Neuronal stem cell (in vitro differentiated cells): ENCODE results near the gene SPEM3.
A peak's percentile ranks its signal among the peaks of the same experiment; 100 is the strongest.

Experiments used
- DNase-seq: peaks from one replicate; pipeline ENCODE4 v3.0.0-alpha.2; 2013; ENCODE audit warnings: low spot score
- H2AFZ ChIP-seq: one replicate; pipeline ENCODE4 v1.6.1; 2013; ENCODE audit warnings: mild to moderate bottlenecking, low read length, inconsistent platforms
- H2AK5ac ChIP-seq: 2 replicates; pipeline ENCODE4 v1.6.1; 2013; ENCODE audit warnings: low read depth, mild to moderate bottlenecking, inconsistent platforms, low read length, moderate library complexity, mixed read lengths
- H2BK120ac ChIP-seq: 2 replicates; pipeline ENCODE4 v1.6.1; 2013; ENCODE audit warnings: low read depth, mild to moderate bottlenecking, inconsistent platforms, low read length, moderate library complexity, mixed read lengths
- H2BK12ac ChIP-seq: one replicate; pipeline ENCODE4 v1.6.1; 2013; ENCODE audit warnings: low read length, inconsistent platforms
- H2BK15ac ChIP-seq: 2 replicates; pipeline ENCODE4 v1.6.1; 2013; ENCODE audit warnings: mild to moderate bottlenecking, low read length, inconsistent platforms, mixed read lengths
- H2BK5ac ChIP-seq: one replicate; pipeline ENCODE4 v1.6.1; 2013; ENCODE audit warnings: inconsistent platforms, mild to moderate bottlenecking, low read length, moderate library complexity
- H3K14ac ChIP-seq: one replicate; pipeline ENCODE4 v1.6.1; 2013; ENCODE audit warnings: low read length, inconsistent platforms
- H3K18ac ChIP-seq: 2 replicates; pipeline ENCODE4 v1.6.1; 2013; ENCODE audit warnings: low read length, inconsistent platforms
- H3K23ac ChIP-seq: 2 replicates; pipeline ENCODE4 v1.6.1; 2013; ENCODE audit warnings: low read depth, mild to moderate bottlenecking, mixed read lengths, low read length, inconsistent platforms; ENCODE audit not compliant: poor library complexity
- H3K27ac ChIP-seq: replicated peaks from 3 replicates; pipeline ENCODE4 v1.5.1; 2013; ENCODE audit warnings: low read length, inconsistent platforms
- H3K27me3 ChIP-seq, 3 experiments: 2 replicates each; pipeline ENCODE4 v1.6.1; 2013; ENCODE audit warnings: low read length in 3 of 3, mild to moderate bottlenecking in 2 of 3, inconsistent platforms in 1 of 3, low read depth in 1 of 3, mixed read lengths in 1 of 3, moderate library complexity in 1 of 3; ENCODE audit not compliant: control insufficient read depth in 3 of 3, insufficient read depth in 3 of 3
- H3K36me3 ChIP-seq, 2 donors: replicated peaks in 1 of 2; 2 replicates each; pipeline ENCODE4 v1.6.1; 2013; ENCODE audit warnings: low read length in 2 of 2; ENCODE audit not compliant: control insufficient read depth in 2 of 2, insufficient read depth in 2 of 2
- H3K4ac ChIP-seq: 2 replicates; pipeline ENCODE4 v1.6.1; 2013; ENCODE audit warnings: inconsistent platforms, mild to moderate bottlenecking, low read length, moderate library complexity
- H3K4me1 ChIP-seq, 2 donors: 1 replicate in 1 of 2; 2 replicates in 1 of 2; pipeline ENCODE4 v1.6.1; 2013; ENCODE audit warnings: low read length in 2 of 2, low read depth in 1 of 2; ENCODE audit not compliant: control insufficient read depth in 2 of 2, insufficient read depth in 1 of 2
- H3K4me2 ChIP-seq: one replicate; pipeline ENCODE4 v1.6.1; 2013; ENCODE audit warnings: mild to moderate bottlenecking, low read length, inconsistent platforms; ENCODE audit not compliant: insufficient read depth, poor library complexity, severe bottlenecking
- H3K4me3 ChIP-seq, 2 donors: 2 replicates each; pipeline ENCODE4 v1.5.1; 2013; ENCODE audit warnings: low read length in 2 of 2, mild to moderate bottlenecking in 2 of 2, inconsistent platforms in 1 of 2, moderate library complexity in 1 of 2
- H3K79me1 ChIP-seq: one replicate; pipeline ENCODE4 v1.6.1; 2013; ENCODE audit warnings: low read depth, mild to moderate bottlenecking, inconsistent platforms, low read length, moderate library complexity
- H3K9ac ChIP-seq: one replicate; pipeline ENCODE4 v1.6.1; 2013; ENCODE audit warnings: mild to moderate bottlenecking, low read depth, low read length, inconsistent platforms; ENCODE audit not compliant: poor library complexity
- H3K9me3 ChIP-seq, 2 donors: replicated peaks in 1 of 2; 2 replicates each; pipeline versions ENCODE3 to v1.6.1; 2013; ENCODE audit warnings: low read length in 2 of 2, mild to moderate bottlenecking in 2 of 2, inconsistent platforms in 1 of 2, low read depth in 1 of 2, mixed read lengths in 1 of 2, moderate library complexity in 1 of 2; ENCODE audit not compliant: control insufficient read depth in 2 of 2, insufficient read depth in 1 of 2
- H4K8ac ChIP-seq: one replicate; pipeline ENCODE4 v1.6.1; 2013; ENCODE audit warnings: low read depth, mild to moderate bottlenecking, inconsistent platforms, low read length, moderate library complexity
- H4K91ac ChIP-seq: one replicate; pipeline ENCODE4 v1.6.1; 2013; ENCODE audit warnings: low read length, low read depth, mild to moderate bottlenecking, inconsistent platforms; ENCODE audit not compliant: poor library complexity
- WGBS, 2 donors: extraction: QIAGEN DNeasy Blood & Tissue Kit; methylation state at CpG; one replicate each; pipeline ENCODE4 v1.1.7; 2013; ENCODE audit warnings: missing lambda C conversion rate in 2 of 2, mixed read lengths in 1 of 2; ENCODE audit not compliant: insufficient read length in 2 of 2, insufficient replicate concordance in 1 of 2; ENCODE audit errors: extremely low coverage in 2 of 2; 5-methylcytosine and 5-hydroxymethylcytosine counted together

Gene SPEM3

DNA sequence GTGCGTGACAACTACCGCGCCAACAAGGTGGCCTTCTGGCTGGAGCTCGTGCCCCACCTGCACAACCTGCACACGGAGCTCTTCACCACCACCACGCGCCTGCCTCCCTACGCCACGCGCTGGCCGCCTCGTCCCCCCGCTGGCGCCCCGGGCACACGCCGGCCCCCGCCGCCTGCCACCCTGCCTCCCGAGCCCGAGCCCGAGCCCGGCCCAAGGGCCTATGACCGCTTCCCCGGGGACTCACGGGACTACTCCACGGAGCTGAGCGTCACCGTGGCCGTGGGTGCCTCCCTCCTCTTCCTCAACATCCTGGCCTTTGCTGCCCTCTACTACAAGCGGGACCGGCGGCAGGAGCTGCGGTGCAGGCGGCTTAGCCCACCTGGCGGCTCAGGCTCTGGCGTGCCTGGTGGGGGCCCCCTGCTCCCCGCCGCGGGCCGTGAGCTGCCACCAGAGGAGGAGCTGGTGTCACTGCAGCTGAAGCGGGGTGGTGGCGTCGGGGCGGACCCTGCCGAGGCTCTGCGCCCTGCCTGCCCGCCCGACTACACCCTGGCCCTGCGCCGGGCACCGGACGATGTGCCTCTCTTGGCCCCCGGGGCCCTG is 11.5 kb upstream of the SPEM3 start:
- no peaks in the 10 kb centered on the region for H3K27me3 ChIP-seq
- no peak overlapping the region for H3K27ac ChIP-seq
- H3K36me3 ChIP-seq, result peaks cover 30 to 65% of the 10 kb centered on the region in 2 donors
- H3K23ac ChIP-seq, result no peak overlapping the region
- no peaks in the 10 kb centered on the region for H3K9me3 ChIP-seq
- no peak overlapping the region for H3K4ac ChIP-seq
- H3K4me1 ChIP-seq, result peaks cover 32 to 42% of the 10 kb centered on the region in 2 donors
- no peak for DNase-seq
- H3K79me1 ChIP-seq, result peaks cover 4% of the 10 kb centered on the region
- H2BK12ac ChIP-seq, result peak overlapping the region; percentile 36
- H2BK15ac ChIP-seq, result no peak overlapping the region
- H4K8ac ChIP-seq, result no peak overlapping the region
- H2BK5ac ChIP-seq, result no peak overlapping the region
- no peak overlapping the region for H3K18ac ChIP-seq
- WGBS, 2 donors, result no CpG with 5 or more reads among the region's 54 CpGs
- H3K14ac ChIP-seq, result no peak overlapping the region
- no peak overlapping the region for H2AFZ ChIP-seq
- no peak overlapping the region for H2BK120ac ChIP-seq
- H3K4me2 ChIP-seq, result no peak overlapping the region
- H3K4me3 ChIP-seq, result no peak overlapping the region
- no peak overlapping the region for H4K91ac ChIP-seq
- H2AK5ac ChIP-seq, result no peak overlapping the region
- peak overlapping the region; percentile 40 for H3K9ac ChIP-seq

DNA sequence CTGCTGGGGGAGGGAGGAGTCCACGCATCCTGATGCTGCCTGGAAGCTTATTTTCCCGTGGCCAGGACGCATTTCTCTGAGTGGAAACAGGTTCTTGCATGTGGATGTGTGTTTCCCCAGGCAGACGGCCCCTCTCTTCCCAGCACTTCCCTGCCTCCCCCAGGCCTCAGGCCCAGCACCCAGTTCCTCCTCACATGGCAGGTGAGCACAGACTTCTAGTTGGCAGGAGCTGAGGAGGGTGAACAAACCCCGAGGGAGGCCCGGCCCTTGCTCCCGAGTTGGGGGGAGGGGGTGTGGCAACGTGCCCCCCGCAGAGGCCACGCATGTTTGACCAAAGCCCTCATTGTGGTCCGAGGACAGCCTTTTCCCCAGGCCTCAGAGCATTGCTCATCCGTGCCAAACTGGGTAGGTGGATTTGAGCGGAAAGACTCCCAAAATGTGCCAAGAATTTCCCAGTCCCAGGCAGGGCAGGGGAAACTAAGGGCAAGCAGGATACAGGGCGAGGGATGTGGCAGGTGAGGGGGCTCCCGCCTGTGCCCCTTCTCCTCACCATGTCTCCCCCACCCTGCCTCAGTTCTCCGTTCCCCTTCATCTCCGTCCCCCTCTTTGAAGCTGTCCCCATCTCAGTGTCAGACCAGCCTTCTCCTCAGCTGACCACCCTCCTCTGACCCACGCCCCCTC is 10.0 kb upstream of the SPEM3 start:
- Histone ChIP-seq H2AK5ac (peak overlapping the region; percentile 9), H3K9me3 (no peaks in the 10 kb centered on the region), H3K14ac (no peak overlapping the region), H3K9ac (peak overlapping the region; percentile 2), H3K23ac (no peak overlapping the region), H2BK12ac (peak overlapping the region; percentile 82), H3K27me3 (no peaks in the 10 kb centered on the region), H3K79me1 (peaks cover 4% of the 10 kb centered on the region), H2AFZ (no peak overlapping the region), H3K4ac (no peak overlapping the region), H2BK15ac (no peak overlapping the region), H3K4me3 (no peak overlapping the region), H2BK120ac (no peak overlapping the region), H3K18ac (peak overlapping the region; percentile 49), H3K4me2 (no peak overlapping the region), H3K36me3 (peaks cover 30 to 51% of the 10 kb centered on the region in 2 donors), H4K91ac (no peak overlapping the region), H3K4me1 (peaks cover 26 to 38% of the 10 kb centered on the region in 2 donors), H2BK5ac (peak overlapping the region; percentile 7), H4K8ac (no peak overlapping the region), H3K27ac (peak overlapping the region; percentile 43)
- no CpG with 5 or more reads among the region's 18 CpGs for WGBS, 2 donors
- no peak for DNase-seq

DNA sequence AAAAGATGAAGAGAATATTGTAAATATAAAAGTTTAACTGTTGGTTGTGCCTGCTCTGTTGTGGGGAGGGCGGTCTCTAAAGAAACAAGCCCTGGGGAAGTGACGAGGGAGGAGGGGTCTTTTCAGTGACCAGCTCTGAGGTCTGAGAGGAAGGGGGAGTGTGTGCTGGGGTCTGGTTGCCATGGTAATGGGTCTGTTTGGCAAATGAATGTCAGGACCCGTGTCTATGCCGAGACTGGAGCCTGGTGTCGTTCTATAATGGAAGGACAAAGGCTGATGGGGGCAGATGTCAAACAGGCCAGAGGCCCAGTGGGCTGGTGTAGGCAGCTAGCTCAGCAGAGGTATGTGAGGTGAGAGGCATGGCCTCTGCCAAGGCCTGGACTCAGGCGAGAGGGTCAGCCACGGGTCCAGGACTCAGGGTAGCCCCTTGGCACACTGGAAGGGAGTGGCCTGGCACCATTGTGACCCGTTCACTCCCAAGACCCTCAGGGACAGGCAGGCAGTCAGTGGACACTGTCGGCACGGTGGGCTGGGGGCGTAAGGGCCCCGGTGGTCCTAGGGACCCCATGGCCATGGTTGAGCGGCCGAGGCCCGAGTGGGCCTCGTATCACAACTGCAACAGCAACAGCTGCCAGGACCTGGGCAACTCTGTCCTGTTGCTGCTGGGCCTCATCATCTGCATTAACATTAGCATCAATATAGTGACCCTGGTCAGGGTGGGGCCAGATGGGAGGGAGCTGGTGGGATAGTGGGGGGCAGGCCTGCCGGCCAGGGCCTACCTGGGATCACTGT is 8.6 kb upstream of the SPEM3 start, which contains the start of gene SPEM1:
TSS of gene SPEM1 (plus strand) at position 506 of the 792 bp plus-strand sequence. CDS start at position 567, 61 bp downstream.
- Histone ChIP-seq H2AFZ (no peak within 1 kb of the TSS), H3K14ac (peak within 1 kb of the TSS; percentile 96), H3K9ac (peak within 1 kb of the TSS; percentile 84), H4K8ac (no peak within 1 kb of the TSS), H3K4me1 (peaks cover 26 to 38% of the 10 kb centered on the region in 2 donors), H3K4me3 (no peak within 1 kb of the TSS), H2BK15ac (peak within 1 kb of the TSS; percentile 13), H3K27ac (peak within 1 kb of the TSS; percentile 51), H2BK120ac (peak within 1 kb of the TSS; percentile 6), H4K91ac (peak within 1 kb of the TSS; percentile 32), H3K4ac (peak within 1 kb of the TSS; percentile 94), H3K36me3 (peaks cover 22 to 37% of the 10 kb centered on the region in 2 donors), H2AK5ac (peak within 1 kb of the TSS; percentile 95), H2BK12ac (peak within 1 kb of the TSS; percentile 65), H3K4me2 (peak within 1 kb of the TSS; percentile 41), H2BK5ac (peak within 1 kb of the TSS; percentile 71), H3K18ac (peak within 1 kb of the TSS; percentile 99), H3K79me1 (peaks cover 4% of the 10 kb centered on the region), H3K9me3 (no peaks in the 10 kb centered on the region), H3K23ac (peak within 1 kb of the TSS; percentile 52), H3K27me3 (no peaks in the 10 kb centered on the region)
- peak; percentile 87 for DNase-seq
- WGBS, 2 donors, result no CpG with 5 or more reads among the region's 17 CpGs
